Measurements from ENCODE around the gene INTS1. TPM values are rescaled to one million over a fixed set of nuclear protein-coding genes. Genes with fewer than 3 reads are reported as not detected.

INTS1 gene
- total and polyA plus RNA-seq, 10 of the 15 experiments (the other 5 are each of a cell fraction or from before 2014, with no cell fraction given), result 0.52 to 89.0 (median 15.1) TPM

DNA sequence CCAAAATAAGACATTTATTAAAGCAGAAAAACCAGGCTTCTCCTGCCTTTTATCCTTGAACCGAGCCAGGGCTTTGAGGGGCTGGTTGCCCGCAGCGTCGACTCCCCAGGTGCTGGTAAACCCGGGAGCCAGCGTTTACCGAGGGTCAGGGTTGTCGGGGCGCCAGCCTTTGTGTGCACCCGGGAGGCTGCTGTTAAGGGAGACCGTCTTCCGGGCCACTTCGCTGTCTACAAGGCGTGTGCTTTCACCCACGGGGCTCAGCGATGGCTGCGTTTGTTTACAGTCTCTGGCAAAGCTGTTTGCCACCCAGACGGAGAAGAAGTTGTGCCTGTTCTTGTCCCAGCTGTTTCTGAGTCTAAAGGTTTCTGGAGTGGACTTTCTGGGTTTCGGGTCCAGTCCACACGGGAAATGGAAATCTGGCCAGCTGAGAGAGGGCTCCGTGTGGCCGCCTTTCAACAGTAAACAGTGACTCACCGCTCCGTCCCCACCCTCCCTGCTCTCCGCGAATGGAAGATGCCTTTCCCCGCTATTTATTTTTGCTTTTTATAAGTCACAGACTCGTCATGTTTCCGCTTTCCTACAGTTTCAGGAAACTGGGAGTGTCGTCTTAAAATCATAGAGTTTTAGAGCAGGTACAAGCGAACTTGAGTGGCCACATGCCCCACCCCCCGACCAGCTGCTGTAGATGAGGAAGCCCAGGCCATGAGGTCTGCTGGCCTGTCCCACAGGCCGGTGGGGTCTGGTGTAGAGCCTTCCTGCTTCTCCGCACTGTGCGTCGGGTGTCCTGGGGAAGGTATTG lies 28.5 kb upstream of the INTS1 start:
- Histone ChIP-seq H3K27me3 (replicated peaks in 1 of 2; ENCODE audit: control insufficient read depth in 2 of 2, insufficient read depth in 2 of 2, low read length in 1 of 2) (no peaks in the 10 kb centered on the region), H3K27ac (ENCODE audit: control insufficient read depth, insufficient read depth) (peak overlapping the region; percentile 33), H4K20me1 (ENCODE audit: control insufficient read depth, insufficient read depth) (peaks cover 7% of the 10 kb centered on the region; the same call in 1 of the 2 replicates), H3K36me3 (ENCODE audit: control insufficient read depth in 2 of 2, insufficient read depth in 2 of 2, low read length in 1 of 2) (peaks cover 0 to 2% of the 10 kb centered on the region in 2 experiments; a peak in 2 of 4 replicates), H3K9me3 (replicated peaks; ENCODE audit: control insufficient read depth, insufficient read depth, low read length) (no peaks in the 10 kb centered on the region), H3K4me2 (ENCODE audit: control insufficient read depth, insufficient read depth) (peak overlapping the region; percentile 96), H3K9ac (ENCODE audit: control insufficient read depth, insufficient read depth, low read length) (peak overlapping the region; percentile 55), H3K4me1 (ENCODE audit: control insufficient read depth, insufficient read depth, low read length) (peaks cover 13% of the 10 kb centered on the region), H3K79me2 (ENCODE audit: control insufficient read depth, insufficient read depth, low read length) (peaks cover 40% of the 10 kb centered on the region), H3K4me3 (peak overlapping the region; percentile 63), H2AFZ (ENCODE audit: control insufficient read depth, low read depth, low read length) (no peak overlapping the region; the same call in 1 of the 2 replicates)
- SMC1A ChIA-PET (ENCODE audit: uncharacterized antibody, unreplicated experiment), result no interaction called here
- POLR2A ChIA-PET, result interaction anchor here (1.4 kb wide), 1 partner anchor 27 kb away, joined by 5 read pairs; no protein-coding TSS in a partner anchor
- TSS peak; percentile 53 for BruUV-seq (replicated peaks)
- DNase-seq (ENCODE audit: low read depth, low spot score) (no peak), ATAC-seq (peak; percentile 62), FAIRE-seq (peak; percentile 56)
- intact Hi-C loops (cut with micrococcal nuclease; ENCODE audit: unreplicated experiment), result loop anchor here (2.0 kb wide), 1 partner anchor 28 kb away; the partner anchor contains the start of gene INTS1
- WGBS (ENCODE audit: insufficient coverage, insufficient replicate concordance, low lambda C conversion rate, missing lambda C conversion rate), result 5% methylated on average over 32 of the region's 36 CpGs
- in situ Hi-C loops (cut with MboI), result no loop called here
- CTCF ChIA-PET, result interaction anchor here (3.0 kb wide), 1 partner anchor 27 kb away, joined by 9 read pairs; no protein-coding TSS in a partner anchor
- RAD21 ChIA-PET (ENCODE audit: unreplicated experiment), result no interaction called here
- TF ChIP-seq GATAD2B (conservative IDR thresholded peaks at IDR 0.05; ENCODE audit: low read depth) (0 out of 2 replicates have a peak, but pooled peaks have one; percentile 7), MYC (IDR thresholded peaks at IDR 0.05; ENCODE audit: insufficient read depth, insufficient read length, insufficient replicate concordance, low read length, severe bottlenecking) (no peak), CREB1 (IDR thresholded peaks at IDR 0.05; ENCODE audit: low read depth) (0 out of 2 replicates have a peak, but pooled peaks have one; percentile 16), PAX8 (IDR thresholded peaks at IDR 0.05) (no peak), ESRRA (IDR thresholded peaks at IDR 0.05; ENCODE audit: low read length) (no peak), SPI1 (IDR thresholded peaks at IDR 0.05; ENCODE audit: borderline replicate concordance, insufficient read depth, low read depth, low read length) (0 out of 2 replicates have a peak, but pooled peaks have one; percentile 6), TCF3 (IDR thresholded peaks at IDR 0.05; ENCODE audit: borderline replicate concordance, insufficient read depth, low read depth, low read length) (no peak), GABPA (IDR thresholded peaks at IDR 0.05; ENCODE audit: low read depth) (no peak), CREM (IDR thresholded peaks at IDR 0.05; ENCODE audit: low read depth) (no peak), POLR2A (IDR thresholded peaks at IDR 0.05; ENCODE audit: low read depth, low read length) (peak; percentile 47), NFIC (IDR thresholded peaks at IDR 0.05; ENCODE audit: low read depth, low read length) (no peak), RELA (IDR thresholded peaks at IDR 0.05; ENCODE audit: borderline replicate concordance, partially characterized antibody) (no peak), FOXK2 (IDR thresholded peaks at IDR 0.05) (peak; percentile 32; the same call in 1 of the 2 replicates)
- TF ChIP-seq, protein P1, sequence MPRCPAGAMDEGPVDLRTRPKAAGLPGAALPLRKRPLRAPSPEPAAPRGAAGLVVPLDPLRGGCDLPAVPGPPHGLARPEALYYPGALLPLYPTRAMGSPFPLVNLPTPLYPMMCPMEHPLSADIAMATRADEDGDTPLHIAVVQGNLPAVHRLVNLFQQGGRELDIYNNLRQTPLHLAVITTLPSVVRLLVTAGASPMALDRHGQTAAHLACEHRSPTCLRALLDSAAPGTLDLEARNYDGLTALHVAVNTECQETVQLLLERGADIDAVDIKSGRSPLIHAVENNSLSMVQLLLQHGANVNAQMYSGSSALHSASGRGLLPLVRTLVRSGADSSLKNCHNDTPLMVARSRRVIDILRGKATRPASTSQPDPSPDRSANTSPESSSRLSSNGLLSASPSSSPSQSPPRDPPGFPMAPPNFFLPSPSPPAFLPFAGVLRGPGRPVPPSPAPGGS (IDR thresholded peaks at IDR 0.05; ENCODE audit: borderline replicate concordance, insufficient read depth, low read depth, low read length, poor library complexity, severe bottlenecking), result no peak
- TF ChIP-seq, protein P2, sequence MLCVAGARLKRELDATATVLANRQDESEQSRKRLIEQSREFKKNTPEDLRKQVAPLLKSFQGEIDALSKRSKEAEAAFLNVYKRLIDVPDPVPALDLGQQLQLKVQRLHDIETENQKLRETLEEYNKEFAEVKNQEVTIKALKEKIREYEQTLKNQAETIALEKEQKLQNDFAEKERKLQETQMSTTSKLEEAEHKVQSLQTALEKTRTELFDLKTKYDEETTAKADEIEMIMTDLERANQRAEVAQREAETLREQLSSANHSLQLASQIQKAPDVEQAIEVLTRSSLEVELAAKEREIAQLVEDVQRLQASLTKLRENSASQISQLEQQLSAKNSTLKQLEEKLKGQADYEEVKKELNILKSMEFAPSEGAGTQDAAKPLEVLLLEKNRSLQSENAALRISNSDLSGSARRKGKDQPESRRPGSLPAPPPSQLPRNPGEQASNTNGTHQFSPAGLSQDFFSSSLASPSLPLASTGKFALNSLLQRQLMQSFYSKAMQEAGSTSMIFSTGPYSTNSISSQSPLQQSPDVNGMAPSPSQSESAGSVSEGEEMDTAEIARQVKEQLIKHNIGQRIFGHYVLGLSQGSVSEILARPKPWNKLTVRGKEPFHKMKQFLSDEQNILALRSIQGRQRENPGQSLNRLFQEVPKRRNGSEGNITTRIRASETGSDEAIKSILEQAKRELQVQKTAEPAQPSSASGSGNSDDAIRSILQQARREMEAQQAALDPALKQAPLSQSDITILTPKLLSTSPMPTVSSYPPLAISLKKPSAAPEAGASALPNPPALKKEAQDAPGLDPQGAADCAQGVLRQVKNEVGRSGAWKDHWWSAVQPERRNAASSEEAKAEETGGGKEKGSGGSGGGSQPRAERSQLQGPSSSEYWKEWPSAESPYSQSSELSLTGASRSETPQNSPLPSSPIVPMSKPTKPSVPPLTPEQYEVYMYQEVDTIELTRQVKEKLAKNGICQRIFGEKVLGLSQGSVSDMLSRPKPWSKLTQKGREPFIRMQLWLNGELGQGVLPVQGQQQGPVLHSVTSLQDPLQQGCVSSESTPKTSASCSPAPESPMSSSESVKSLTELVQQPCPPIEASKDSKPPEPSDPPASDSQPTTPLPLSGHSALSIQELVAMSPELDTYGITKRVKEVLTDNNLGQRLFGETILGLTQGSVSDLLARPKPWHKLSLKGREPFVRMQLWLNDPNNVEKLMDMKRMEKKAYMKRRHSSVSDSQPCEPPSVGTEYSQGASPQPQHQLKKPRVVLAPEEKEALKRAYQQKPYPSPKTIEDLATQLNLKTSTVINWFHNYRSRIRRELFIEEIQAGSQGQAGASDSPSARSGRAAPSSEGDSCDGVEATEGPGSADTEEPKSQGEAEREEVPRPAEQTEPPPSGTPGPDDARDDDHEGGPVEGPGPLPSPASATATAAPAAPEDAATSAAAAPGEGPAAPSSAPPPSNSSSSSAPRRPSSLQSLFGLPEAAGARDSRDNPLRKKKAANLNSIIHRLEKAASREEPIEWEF (IDR thresholded peaks at IDR 0.05; ENCODE audit: insufficient replicate concordance, low read depth, low read length), result no peak

All from GM12878 (cell line).